ENCODE data around the gene ZFP92.

Gene ZFP92

GRCh38 chrX:153408871-153409351, 2.4 kb upstream of the ZFP92 start:
- DNase-seq (ENCODE audit: low read depth in 3 of 3) = no peak

DNA sequence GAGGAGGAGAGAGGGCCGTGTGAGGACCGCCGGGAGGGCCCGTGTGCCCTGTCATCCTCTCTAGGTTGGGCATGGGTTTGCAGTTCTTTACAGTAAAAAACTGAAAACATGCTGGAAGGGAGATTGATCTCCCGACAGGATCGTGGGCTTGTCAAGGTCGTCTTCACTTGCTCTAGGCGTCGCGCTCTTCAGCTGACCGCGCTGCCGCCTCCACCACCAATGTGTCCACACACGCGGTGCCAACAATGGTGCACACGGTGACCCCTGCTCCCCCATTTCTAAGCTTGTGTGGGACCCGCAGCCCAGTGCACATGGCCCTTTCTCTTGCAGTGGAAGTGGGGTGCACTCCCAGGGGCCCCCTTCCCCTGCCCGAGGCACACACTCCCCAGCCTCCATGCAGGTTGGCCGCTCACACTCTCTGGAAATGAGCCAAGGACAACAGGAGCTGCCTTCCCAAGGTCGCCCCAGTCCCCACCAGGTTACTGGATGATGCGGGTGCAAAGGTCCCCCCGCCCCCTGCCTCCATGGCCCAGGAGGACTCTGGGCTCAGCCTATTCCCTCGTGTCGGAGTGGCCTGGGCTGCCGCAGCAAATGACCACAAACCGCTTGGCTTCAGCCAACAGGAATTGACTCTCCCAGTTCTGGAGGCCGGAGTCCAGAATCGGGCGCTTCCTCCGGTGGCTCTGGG, 1.7 kb upstream of the ZFP92 start:
- no peak for DNase-seq (ENCODE audit: low read depth in 3 of 3)

DNA sequence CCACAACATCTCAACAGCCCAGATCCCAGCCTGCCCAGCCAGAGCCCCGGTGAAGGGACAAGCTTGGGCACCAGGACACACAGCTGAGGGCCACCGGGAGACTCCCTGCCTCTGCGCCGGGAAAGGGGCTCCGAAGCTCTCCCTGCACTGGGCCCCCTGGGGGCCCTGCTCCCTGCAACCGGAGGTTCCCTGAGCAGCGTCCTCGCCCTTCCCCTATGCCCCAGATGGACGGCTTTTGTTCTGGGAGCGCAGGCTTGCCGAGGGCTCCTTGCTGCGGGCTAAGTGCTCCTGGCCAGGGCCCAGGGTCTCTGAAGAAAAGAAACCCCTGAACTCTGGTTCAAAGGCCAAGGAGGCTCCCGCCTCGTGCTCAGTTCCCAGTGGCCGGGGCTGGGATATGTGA, 899 bp upstream of the ZFP92 start:
- no peak for DNase-seq (ENCODE audit: low read depth in 3 of 3)

DNA sequence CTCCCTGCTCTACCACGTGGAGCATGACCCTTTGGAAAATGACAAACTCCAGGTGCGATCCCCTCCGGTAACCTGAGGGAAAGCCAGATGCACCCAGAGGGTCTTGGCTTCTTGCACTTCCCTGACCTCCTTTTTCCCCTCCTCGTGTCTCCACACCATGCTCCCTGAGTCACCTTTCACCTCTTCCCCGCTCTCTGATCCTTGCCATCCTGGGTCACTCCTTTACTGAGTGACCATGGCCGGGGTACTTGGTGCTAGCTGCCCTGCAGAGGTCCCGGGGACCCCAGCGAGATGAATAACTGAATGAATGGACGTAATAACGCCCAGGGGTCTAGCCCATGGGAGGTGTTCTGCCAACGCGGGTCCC, 401 bp upstream of the ZFP92 start:
- no peak for DNase-seq (ENCODE audit: low read depth in 3 of 3)

DNA sequence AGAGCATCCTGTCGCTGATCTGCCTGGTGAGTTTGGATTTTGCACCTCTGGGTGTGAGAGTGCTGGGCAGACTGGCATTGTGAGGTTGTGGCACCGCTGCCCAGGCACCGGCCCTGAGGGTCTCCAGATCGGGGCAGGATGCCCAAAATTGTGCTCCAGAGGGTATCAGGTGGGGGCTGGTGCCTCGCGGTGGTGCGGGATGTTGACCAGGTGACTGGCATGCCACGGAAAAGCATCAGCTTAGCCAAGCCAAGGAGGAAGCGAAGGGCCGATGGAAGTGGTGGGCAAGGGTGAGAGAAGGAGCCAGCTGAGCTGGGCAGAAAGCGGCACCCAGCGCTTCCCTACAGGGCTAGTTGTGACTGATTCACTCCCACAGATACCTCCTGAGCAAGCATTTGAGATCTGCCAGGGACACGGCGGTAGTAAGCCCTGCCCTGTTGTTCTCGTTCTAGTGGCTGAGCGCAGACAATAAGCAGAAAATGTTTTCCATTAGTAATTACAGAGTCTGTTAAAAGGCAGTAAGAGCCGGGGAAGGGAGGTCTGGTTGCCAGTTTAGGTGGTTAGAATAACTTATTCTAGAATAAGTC, 809 bp downstream of the ZFP92 start:
- no peak for DNase-seq (ENCODE audit: low read depth in 3 of 3)

- no peak for DNase-seq (ENCODE audit: low read depth in 3 of 3)
Measured at GRCh38 chrX:153412746-153413720, 1.8 kb downstream of the ZFP92 start.

DNA sequence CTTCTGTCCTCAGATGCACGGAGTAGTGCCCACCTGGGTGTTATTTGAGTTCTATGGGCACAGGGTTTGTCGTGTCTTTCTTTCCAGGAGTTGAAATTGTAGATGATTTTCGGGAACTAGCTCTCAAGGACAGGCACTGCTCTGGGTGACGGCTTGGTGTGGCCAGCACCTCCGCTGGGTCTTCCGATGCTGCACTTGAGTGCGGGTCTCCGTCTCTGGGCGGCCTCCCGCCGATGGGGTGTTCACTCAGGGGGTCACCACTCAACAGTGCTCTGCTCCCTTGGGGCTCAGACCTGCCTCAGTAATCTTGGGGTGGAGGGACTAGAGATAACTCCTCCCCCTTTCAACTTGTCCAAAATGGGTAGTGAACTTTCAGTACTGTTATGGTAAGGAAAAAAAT, 2.5 kb downstream of the ZFP92 start:
- no peak for DNase-seq (ENCODE audit: low read depth in 3 of 3)

- DNase-seq (ENCODE audit: low read depth in 3 of 3) = no peak
Measured at GRCh38 chrX:153414856-153415510, 3.7 kb downstream of the ZFP92 start.

DNA sequence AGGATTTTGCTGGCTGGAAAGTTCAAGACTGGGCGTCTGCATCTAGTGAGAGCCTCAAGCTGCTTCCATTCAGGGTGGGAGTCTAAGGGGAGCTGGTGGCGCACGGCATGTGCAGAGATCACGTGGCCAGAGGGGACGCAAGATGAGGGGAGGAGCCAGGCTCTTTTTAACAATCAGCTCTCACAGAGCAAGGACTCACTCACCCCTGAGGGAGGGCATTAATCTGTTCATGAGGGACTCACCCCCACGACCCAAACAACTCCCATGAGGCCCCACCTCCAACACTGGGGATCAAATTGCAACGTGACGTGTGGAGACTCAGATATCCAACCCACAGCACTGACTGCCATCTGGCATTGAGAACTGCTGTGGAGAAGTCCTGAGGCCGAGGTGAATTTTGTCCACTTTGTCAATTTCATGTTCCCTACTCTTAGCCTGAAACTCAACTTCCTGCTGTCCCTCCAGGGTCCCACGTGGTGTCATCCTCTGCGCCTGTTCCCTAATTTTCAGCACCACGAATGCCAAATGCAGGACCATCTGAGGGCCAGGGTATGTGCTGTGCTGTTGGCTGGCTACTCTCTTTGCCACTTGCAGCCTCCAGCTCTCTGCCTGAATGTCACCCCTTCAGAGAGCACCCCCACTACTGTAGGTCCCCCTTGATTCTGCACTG, 5.6 kb downstream of the ZFP92 start:
- no peak for DNase-seq (ENCODE audit: low read depth in 3 of 3)

DNA sequence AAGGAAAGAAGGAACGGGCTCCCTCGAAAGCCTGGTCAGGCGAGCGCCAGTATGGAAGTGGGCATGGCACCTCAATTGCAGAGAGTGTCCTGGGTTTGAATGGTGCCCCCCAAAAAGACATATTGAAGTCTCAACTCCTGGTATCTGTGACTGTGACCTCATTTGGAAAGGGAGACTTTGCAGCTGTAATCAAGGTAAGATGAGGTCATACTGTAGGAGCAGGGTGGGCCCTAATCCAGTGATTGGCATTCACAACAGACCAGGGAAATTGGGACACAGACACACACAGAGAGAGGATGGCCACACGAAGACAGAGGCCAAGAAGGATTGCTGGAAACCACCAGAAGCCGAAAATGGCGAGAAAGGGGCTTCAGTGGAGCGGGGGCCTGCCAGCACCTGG, 6.4 kb downstream of the ZFP92 start:
- DNase-seq (ENCODE audit: low read depth in 3 of 3) = no peak

DNA sequence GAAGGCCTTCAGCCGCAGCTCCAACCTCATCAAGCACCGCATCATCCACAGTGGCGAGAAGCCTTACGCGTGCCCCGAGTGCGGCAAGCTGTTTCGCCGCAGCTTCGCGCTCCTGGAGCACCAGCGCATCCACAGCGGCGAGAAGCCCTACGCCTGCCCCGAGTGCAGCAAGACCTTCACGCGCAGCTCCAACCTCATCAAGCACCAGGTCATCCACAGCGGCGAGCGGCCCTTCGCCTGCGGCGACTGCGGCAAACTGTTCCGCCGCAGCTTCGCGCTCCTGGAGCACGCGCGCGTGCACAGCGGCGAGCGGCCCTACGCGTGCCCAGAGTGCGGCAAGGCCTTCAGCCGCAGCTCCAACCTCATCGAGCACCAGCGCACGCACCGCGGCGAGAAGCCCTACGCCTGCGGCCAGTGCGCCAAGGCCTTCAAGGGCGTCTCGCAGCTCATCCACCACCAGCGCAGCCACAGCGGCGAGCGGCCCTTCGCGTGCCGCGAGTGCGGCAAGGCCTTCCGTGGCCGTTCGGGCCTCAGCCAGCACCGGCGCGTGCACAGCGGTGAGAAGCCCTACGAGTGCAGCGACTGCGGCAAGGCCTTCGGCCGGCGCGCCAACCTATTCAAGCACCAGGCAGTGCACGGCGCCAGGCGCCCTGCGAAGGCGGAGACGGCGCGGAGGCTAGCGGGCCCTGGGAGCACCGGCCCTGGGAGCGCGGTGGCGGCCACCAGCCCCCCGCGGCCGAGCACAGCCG, 9.8 kb downstream of the ZFP92 start:
- DNase-seq (ENCODE audit: low read depth in 3 of 3) = no peak

DNA sequence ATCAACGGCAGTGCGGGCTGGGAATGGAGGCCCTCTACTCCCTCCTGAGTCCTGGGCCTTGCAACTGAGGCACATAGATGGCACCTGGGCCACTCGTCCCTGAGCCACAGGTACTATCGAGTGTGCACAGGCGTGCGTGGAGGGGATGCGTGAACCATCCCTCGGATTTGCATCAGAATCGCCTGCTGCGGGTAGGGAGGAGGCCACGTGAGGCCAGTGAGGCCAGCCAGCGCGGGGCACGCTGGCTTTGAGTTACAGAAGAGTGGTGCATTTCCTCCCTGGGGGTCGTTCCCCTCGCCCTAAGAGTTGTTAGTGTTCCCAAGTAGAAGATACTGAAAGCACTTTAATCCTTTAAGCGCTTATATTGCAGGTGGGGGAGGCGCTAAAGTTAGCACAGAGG, 10.6 kb downstream of the ZFP92 start:
- no peak for DNase-seq (ENCODE audit: low read depth in 3 of 3)

GRCh38 chrX:153423652-153424051, 12.4 kb downstream of the ZFP92 start:
- DNase-seq (ENCODE audit: low read depth in 3 of 3) = no peak

DNA sequence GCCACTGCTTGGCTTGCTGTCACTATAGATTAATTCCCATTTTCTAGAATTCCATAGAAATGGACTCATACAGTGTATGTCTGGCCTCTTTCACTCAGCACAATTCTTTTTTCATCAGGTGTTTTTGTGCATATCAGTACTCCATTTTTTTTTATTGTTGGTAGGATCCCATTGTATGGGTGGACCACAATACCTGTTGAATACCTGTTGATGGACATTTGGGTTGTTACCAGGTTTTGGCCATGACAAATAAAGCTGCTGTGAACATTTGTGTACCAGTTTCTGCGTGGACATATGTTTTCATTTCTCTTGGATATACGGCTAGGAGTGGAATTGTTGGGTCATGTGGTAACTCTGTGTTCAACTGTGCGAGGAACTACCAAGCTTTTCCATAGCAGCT, 14.9 kb downstream of the ZFP92 start:
- DNase-seq (ENCODE audit: low read depth in 3 of 3) = no peak

DNA sequence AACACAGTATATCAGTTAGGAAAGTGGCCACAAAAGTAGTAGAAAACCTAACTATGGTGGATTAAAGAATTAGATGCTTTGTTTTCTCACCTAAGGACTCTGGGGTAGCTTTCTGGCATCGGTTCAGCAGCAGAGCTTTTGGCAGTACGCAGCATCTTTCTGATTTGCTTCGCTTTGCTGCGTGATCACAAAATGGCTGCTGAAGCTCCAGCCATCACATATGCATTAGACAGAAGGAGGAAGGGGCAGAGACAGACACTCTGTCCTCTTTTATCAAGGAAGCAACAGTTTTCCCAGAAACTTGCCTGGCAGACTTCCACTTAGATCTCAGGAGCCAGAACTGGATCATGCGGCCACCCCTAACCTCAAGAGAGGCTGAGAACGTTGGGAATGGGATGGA, 19.5 kb downstream of the ZFP92 start:
- no peak for DNase-seq (ENCODE audit: low read depth in 3 of 3)

DNA sequence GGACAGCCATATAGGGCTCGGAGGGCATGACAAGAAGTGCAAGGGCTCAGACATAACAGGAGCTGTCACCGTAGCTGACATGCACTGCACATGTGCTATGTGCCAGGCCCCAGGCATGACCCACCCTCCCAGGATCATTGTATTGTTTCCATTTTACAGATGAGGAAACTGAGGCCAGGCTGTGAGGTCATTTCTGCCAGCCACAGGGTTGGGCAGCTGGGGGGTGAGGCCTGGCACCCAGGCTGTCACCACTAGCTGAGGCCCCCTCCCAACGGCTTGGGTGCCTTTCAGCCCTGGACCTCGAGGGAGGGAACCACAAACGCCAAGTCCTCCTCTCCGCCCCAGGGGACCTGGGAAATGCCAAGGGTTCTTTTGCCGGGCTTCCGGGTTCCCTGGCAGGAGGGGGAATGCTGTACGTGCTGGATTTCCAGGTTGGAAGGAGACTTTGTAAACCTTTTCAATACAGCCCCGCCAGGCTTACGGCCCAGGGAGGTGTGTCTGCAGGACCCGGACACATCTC, 21.9 kb downstream of the ZFP92 start:
- DNase-seq (ENCODE audit: low read depth in 3 of 3) = no peak

- DNase-seq (ENCODE audit: low read depth in 3 of 3) = no peak
Measured at GRCh38 chrX:153433781-153434285, 22.6 kb downstream of the ZFP92 start.

GRCh38 chrX:153434801-153435200, 23.5 kb downstream of the ZFP92 start:
- DNase-seq (ENCODE audit: low read depth in 3 of 3) = no peak

GRCh38 chrX:153435845-153436244, 24.6 kb downstream of the ZFP92 start:
- no peak for DNase-seq (ENCODE audit: low read depth in 3 of 3)

GRCh38 chrX:153438532-153438931, 27.3 kb downstream of the ZFP92 start:
- no peak for DNase-seq (ENCODE audit: low read depth in 3 of 3)

All from stimulated activated CD4-positive, alpha-beta T cell treated with anti-CD3 and anti-CD28 coated beads, TNF-alpha, amount 100 ng/mL, for 48 hours (primary cell).